ENCODE data around the gene APBB2. TPM values are rescaled to one million over a fixed set of nuclear protein-coding genes. Genes with fewer than 3 reads are reported as not detected.

Gene APBB2
- total RNA-seq, 3 donors from 2014 or later (not counting 1 experiment from before 2014, with no cell fraction given) = 0.38 to 0.48 TPM; not detected in 1

GRCh38 chr4:40826821-40827220, 387.5 kb downstream of the APBB2 start:
- no peaks in the 10 kb centered on the region for H3K9me3 Mint-ChIP-seq
- no peak overlapping the region for H3K27ac Mint-ChIP-seq
- intact Hi-C loops (cut with micrococcal nuclease) = no loop called here

GRCh38 chr4:40825014-40825838, 389.1 kb downstream of the APBB2 start:
- WGBS (ENCODE audit: insufficient coverage) = 81% methylated on average over 17 of the region's 19 CpGs
- TF ChIP-seq, protein P1, sequence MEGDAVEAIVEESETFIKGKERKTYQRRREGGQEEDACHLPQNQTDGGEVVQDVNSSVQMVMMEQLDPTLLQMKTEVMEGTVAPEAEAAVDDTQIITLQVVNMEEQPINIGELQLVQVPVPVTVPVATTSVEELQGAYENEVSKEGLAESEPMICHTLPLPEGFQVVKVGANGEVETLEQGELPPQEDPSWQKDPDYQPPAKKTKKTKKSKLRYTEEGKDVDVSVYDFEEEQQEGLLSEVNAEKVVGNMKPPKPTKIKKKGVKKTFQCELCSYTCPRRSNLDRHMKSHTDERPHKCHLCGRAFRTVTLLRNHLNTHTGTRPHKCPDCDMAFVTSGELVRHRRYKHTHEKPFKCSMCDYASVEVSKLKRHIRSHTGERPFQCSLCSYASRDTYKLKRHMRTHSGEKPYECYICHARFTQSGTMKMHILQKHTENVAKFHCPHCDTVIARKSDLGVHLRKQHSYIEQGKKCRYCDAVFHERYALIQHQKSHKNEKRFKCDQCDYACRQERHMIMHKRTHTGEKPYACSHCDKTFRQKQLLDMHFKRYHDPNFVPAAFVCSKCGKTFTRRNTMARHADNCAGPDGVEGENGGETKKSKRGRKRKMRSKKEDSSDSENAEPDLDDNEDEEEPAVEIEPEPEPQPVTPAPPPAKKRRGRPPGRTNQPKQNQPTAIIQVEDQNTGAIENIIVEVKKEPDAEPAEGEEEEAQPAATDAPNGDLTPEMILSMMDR (IDR thresholded peaks at IDR 0.05) = no peak
- Histone ChIP-seq H3K9me3 (ENCODE audit: control insufficient read depth, insufficient read depth, low read length) (no peaks in the 10 kb centered on the region), H3K27me3 (ENCODE audit: control insufficient read depth, insufficient read depth, low read length) (no peaks in the 10 kb centered on the region), H3K4me1 (ENCODE audit: control insufficient read depth, insufficient read depth, low read length) (no peaks in the 10 kb centered on the region), H3K4me3 (ENCODE audit: low read length) (no peak overlapping the region), H3K36me3 (ENCODE audit: control insufficient read depth, insufficient read depth, low read length) (no peaks in the 10 kb centered on the region), H3K27ac (ENCODE audit: low read length) (no peak overlapping the region)
- Mint-ChIP-seq H3K9me3 (no peaks in the 10 kb centered on the region), H3K36me3 (no peaks in the 10 kb centered on the region), H3K4me3 (no peak overlapping the region), H3K27ac (no peak overlapping the region), H3K27me3 (ENCODE audit: low read depth in 2 of 2) (peaks cover 0 to 6% of the 10 kb centered on the region in 2 donors), H3K4me1 (no peaks in the 10 kb centered on the region)
- no peak for DNase-seq
- ATAC-seq = no peak
- intact Hi-C loops (cut with micrococcal nuclease) = no loop called here

More at GRCh38 chr4:40826821-40827220, 387.5 kb downstream of the APBB2 start:
- H3K4me3 Mint-ChIP-seq = no peak overlapping the region
- Histone ChIP-seq H3K4me3 (ENCODE audit: low read length) (no peak overlapping the region), H3K27me3 (ENCODE audit: control insufficient read depth, insufficient read depth, low read length) (no peaks in the 10 kb centered on the region), H3K9me3 (ENCODE audit: control insufficient read depth, insufficient read depth, low read length) (no peaks in the 10 kb centered on the region), H3K4me1 (ENCODE audit: control insufficient read depth, insufficient read depth, low read length) (no peaks in the 10 kb centered on the region), H3K27ac (ENCODE audit: low read length) (no peak overlapping the region), H3K36me3 (ENCODE audit: control insufficient read depth, insufficient read depth, low read length) (no peaks in the 10 kb centered on the region)
- TF ChIP-seq, protein P1 (IDR thresholded peaks at IDR 0.05) = no peak
- H3K4me1 Mint-ChIP-seq = no peaks in the 10 kb centered on the region
- whole genome bisulfite sequencing (ENCODE audit: insufficient coverage) = 95% methylated on average over 5 of the region's 5 CpGs
- peaks cover 0 to 6% of the 10 kb centered on the region in 2 donors for H3K27me3 Mint-ChIP-seq (ENCODE audit: low read depth in 2 of 2)
- no peak for ATAC-seq
- no peaks in the 10 kb centered on the region for H3K36me3 Mint-ChIP-seq
- DNase-seq = no peak

- WGBS (ENCODE audit: insufficient coverage) = 81% methylated on average over 8 of the region's 8 CpGs
- Mint-ChIP-seq H3K27me3 (ENCODE audit: low read depth in 2 of 2) (peaks cover 0 to 6% of the 10 kb centered on the region in 2 donors), H3K27ac (no peak overlapping the region), H3K36me3 (no peaks in the 10 kb centered on the region), H3K4me3 (no peak overlapping the region), H3K4me1 (no peaks in the 10 kb centered on the region), H3K9me3 (no peaks in the 10 kb centered on the region)
- DNase-seq = no peak
- H3K4me3 ChIP-seq (ENCODE audit: low read length) = no peak overlapping the region
- intact Hi-C loops (cut with micrococcal nuclease) = no loop called here
- no peaks in the 10 kb centered on the region for H3K4me1 ChIP-seq (ENCODE audit: control insufficient read depth, insufficient read depth, low read length)
- ATAC-seq = no peak
- H3K27ac ChIP-seq (ENCODE audit: low read length) = no peak overlapping the region
- H3K36me3 ChIP-seq (ENCODE audit: control insufficient read depth, insufficient read depth, low read length) = no peaks in the 10 kb centered on the region
- no peaks in the 10 kb centered on the region for H3K9me3 ChIP-seq (ENCODE audit: control insufficient read depth, insufficient read depth, low read length)
- no peaks in the 10 kb centered on the region for H3K27me3 ChIP-seq (ENCODE audit: control insufficient read depth, insufficient read depth, low read length)
- TF ChIP-seq, protein P1 (IDR thresholded peaks at IDR 0.05) = no peak
Observed at GRCh38 chr4:40822420-40823166, 391.7 kb downstream of the APBB2 start.

All from natural killer cell (primary cell).